ENCODE data around the gene SESN2. TPM values are rescaled to one million over a fixed set of nuclear protein-coding genes. Genes with fewer than 3 reads are reported as not detected.

The SESN2 gene
- total and polyA plus RNA-seq, 2 experiments from 2014 or later = 40.2 to 50.7 TPM

DNA sequence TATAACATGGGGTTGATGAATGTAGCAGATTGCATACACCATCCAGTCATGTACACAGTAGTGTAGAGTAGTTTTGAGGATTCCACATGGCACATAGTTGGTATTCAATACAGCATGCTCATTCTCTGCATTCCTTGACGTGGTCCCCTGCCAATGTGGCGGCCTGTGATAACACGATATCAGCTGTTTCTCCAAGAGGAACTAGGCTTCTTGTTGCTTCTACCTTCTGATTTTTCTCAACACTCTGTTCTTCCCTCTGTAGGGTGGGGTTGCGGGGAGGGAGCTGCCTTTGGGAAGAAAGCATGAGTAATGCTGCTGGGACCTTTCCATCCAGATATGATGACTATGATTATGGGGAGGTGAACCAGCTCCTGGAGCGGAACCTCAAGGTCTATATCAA lies 19.4 kb downstream of the SESN2 start:
- no peak for TF ChIP-seq EZH2 (IDR thresholded peaks at IDR 0.05; ENCODE audit: borderline replicate concordance)
- TF ChIP-seq, protein P1, sequence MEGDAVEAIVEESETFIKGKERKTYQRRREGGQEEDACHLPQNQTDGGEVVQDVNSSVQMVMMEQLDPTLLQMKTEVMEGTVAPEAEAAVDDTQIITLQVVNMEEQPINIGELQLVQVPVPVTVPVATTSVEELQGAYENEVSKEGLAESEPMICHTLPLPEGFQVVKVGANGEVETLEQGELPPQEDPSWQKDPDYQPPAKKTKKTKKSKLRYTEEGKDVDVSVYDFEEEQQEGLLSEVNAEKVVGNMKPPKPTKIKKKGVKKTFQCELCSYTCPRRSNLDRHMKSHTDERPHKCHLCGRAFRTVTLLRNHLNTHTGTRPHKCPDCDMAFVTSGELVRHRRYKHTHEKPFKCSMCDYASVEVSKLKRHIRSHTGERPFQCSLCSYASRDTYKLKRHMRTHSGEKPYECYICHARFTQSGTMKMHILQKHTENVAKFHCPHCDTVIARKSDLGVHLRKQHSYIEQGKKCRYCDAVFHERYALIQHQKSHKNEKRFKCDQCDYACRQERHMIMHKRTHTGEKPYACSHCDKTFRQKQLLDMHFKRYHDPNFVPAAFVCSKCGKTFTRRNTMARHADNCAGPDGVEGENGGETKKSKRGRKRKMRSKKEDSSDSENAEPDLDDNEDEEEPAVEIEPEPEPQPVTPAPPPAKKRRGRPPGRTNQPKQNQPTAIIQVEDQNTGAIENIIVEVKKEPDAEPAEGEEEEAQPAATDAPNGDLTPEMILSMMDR (IDR thresholded peaks at IDR 0.05; ENCODE audit: poor library complexity) = no peak

DNA sequence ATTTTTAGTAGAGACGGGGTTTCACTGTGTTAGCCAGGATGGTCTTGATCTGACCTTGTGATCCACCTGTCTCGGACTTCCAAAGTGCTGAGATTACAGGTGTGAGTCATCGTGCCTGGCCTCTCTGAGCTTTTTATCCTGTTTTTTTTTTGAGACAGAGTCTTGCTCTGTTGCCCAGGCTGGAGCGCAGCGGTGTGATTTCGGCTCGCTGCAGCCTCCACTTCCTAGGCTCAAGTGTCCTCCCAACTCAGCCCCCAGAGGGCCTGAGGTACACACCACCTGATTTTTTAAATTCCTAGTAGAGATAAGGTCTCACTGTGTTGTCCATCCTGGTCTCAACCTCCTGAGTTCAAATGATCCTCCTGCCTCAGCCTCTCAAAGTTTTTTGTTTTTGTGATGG lies 20.4 kb downstream of the SESN2 start:
- H3K79me2 ChIP-seq = no peaks in the 10 kb centered on the region
- peaks cover 2% of the 10 kb centered on the region for H4K20me1 ChIP-seq (ENCODE audit: insufficient read depth, poor library complexity, severe bottlenecking)
- no peaks in the 10 kb centered on the region for H3K4me1 ChIP-seq (ENCODE audit: insufficient read depth)
- TF ChIP-seq, protein P1 (IDR thresholded peaks at IDR 0.05; ENCODE audit: poor library complexity) = no peak
- TF ChIP-seq EZH2 (IDR thresholded peaks at IDR 0.05; ENCODE audit: borderline replicate concordance) (no peak), EZH2phosphoT487 (IDR thresholded peaks at IDR 0.05; ENCODE audit: low read depth, severe bottlenecking, unreplicated experiment) (no peak)
- no peak overlapping the region for H3K4me2 ChIP-seq
- WGBS (ENCODE audit: low lambda C conversion rate, missing lambda C conversion rate) = 91% methylated on average over 7 of the region's 7 CpGs
- no peak for DNase-seq (ENCODE audit: low spot score)
- no peaks in the 10 kb centered on the region for H3K9me2 ChIP-seq (replicated peaks; ENCODE audit: insufficient read depth)
- no peaks in the 10 kb centered on the region for H3K9me3 ChIP-seq (ENCODE audit: low read depth)
- H3K4me3 ChIP-seq = no peak overlapping the region
- H2AFZ ChIP-seq = no peak overlapping the region
- H3K36me3 ChIP-seq (replicated peaks; ENCODE audit: insufficient read depth, low read depth) = no peaks in the 10 kb centered on the region
- no peak overlapping the region for H3K27ac ChIP-seq
- H3K27me3 ChIP-seq = no peaks in the 10 kb centered on the region

More for the DNA sequence above, 19.4 kb downstream of the SESN2 start:
- no peak for DNase-seq (ENCODE audit: low spot score)
- H3K36me3 ChIP-seq (replicated peaks; ENCODE audit: insufficient read depth, low read depth) = no peaks in the 10 kb centered on the region
- H3K4me1 ChIP-seq (ENCODE audit: insufficient read depth) = no peaks in the 10 kb centered on the region
- no peak overlapping the region for H3K4me3 ChIP-seq
- peaks cover 2% of the 10 kb centered on the region for H4K20me1 ChIP-seq (ENCODE audit: insufficient read depth, poor library complexity, severe bottlenecking)
- H3K4me2 ChIP-seq = no peak overlapping the region
- no peaks in the 10 kb centered on the region for H3K9me3 ChIP-seq (ENCODE audit: low read depth)
- H3K27ac ChIP-seq = no peak overlapping the region
- 97% methylated on average over 5 of the region's 5 CpGs for WGBS (ENCODE audit: low lambda C conversion rate, missing lambda C conversion rate)
- no peaks in the 10 kb centered on the region for H3K27me3 ChIP-seq
- H3K9me2 ChIP-seq (replicated peaks; ENCODE audit: insufficient read depth) = no peaks in the 10 kb centered on the region
- H2AFZ ChIP-seq = no peak overlapping the region
- no peaks in the 10 kb centered on the region for H3K79me2 ChIP-seq

DNA sequence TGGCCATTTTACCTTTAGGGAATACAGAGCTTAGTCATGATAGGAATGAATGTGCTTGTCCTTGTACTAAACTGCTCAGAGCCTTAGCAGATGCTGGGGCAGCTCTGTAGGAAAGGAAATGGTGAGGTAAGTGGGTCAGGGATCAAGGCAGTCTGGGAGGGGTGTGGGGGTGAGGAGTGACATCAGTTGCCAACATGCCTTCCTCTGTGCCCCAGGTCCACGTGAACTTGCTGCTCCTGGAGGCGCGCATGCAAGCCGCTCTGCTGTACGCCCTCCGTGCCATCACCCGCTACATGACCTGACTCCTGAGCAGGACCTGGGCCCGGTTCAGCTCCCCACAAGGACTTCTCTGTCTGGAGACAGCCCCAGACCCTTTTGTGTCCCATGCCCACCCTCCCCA lies 21.2 kb downstream of the SESN2 start:
- Histone ChIP-seq H3K79me2 (no peaks in the 10 kb centered on the region), H3K36me3 (replicated peaks; ENCODE audit: insufficient read depth, low read depth) (no peaks in the 10 kb centered on the region), H4K20me1 (ENCODE audit: insufficient read depth, poor library complexity, severe bottlenecking) (peaks cover 2% of the 10 kb centered on the region), H3K27ac (no peak overlapping the region), H3K27me3 (no peaks in the 10 kb centered on the region), H3K9me2 (replicated peaks; ENCODE audit: insufficient read depth) (no peaks in the 10 kb centered on the region), H3K4me1 (ENCODE audit: insufficient read depth) (no peaks in the 10 kb centered on the region), H3K4me2 (no peak overlapping the region), H2AFZ (no peak overlapping the region), H3K9me3 (ENCODE audit: low read depth) (no peaks in the 10 kb centered on the region), H3K4me3 (no peak overlapping the region)
- no peak for DNase-seq (ENCODE audit: low spot score)
- WGBS (ENCODE audit: low lambda C conversion rate, missing lambda C conversion rate) = 100% methylated on average over 6 of the region's 8 CpGs
- no peak for TF ChIP-seq EZH2phosphoT487 (IDR thresholded peaks at IDR 0.05; ENCODE audit: low read depth, severe bottlenecking, unreplicated experiment)
- no peak for TF ChIP-seq EZH2 (IDR thresholded peaks at IDR 0.05; ENCODE audit: borderline replicate concordance)
- TF ChIP-seq, protein P1 (IDR thresholded peaks at IDR 0.05; ENCODE audit: poor library complexity) = no peak

DNA sequence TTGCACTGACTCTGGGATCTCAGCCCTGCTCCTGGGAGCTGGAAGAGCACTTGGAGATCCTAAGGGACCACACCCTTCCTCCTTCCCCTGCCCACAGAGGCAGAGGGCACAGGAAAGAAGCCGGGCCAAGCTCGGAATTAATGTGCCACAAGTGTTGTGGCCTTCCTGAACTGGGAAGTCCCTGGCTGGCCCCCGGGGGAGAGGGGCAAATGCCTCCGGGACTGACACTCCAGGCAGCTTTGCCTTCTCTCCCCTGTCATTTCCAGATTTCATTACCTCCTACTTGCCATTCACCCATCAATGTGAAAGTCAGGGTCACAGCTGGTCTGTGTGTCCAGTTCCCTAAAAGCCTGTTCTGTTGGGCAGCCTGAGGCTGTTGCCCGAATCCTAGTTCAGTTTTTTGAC lies 21.7 kb downstream of the SESN2 start:
- Histone ChIP-seq H3K27ac (no peak overlapping the region), H3K9me2 (replicated peaks; ENCODE audit: insufficient read depth) (no peaks in the 10 kb centered on the region), H4K20me1 (ENCODE audit: insufficient read depth, poor library complexity, severe bottlenecking) (peaks cover 2% of the 10 kb centered on the region), H3K36me3 (replicated peaks; ENCODE audit: insufficient read depth, low read depth) (no peaks in the 10 kb centered on the region), H3K4me3 (no peak overlapping the region), H2AFZ (no peak overlapping the region), H3K79me2 (no peaks in the 10 kb centered on the region), H3K4me2 (no peak overlapping the region), H3K4me1 (ENCODE audit: insufficient read depth) (no peaks in the 10 kb centered on the region), H3K27me3 (no peaks in the 10 kb centered on the region), H3K9me3 (ENCODE audit: low read depth) (no peaks in the 10 kb centered on the region)
- TF ChIP-seq EZH2 (IDR thresholded peaks at IDR 0.05; ENCODE audit: borderline replicate concordance) (no peak), EZH2phosphoT487 (IDR thresholded peaks at IDR 0.05; ENCODE audit: low read depth, severe bottlenecking, unreplicated experiment) (no peak)
- TF ChIP-seq, protein P1 (IDR thresholded peaks at IDR 0.05; ENCODE audit: poor library complexity) = no peak
- 95% methylated on average over 5 of the region's 5 CpGs for WGBS (ENCODE audit: low lambda C conversion rate, missing lambda C conversion rate)
- DNase-seq (ENCODE audit: low spot score) = no peak
